GM21447 (cell line): Measurements from ENCODE around the gene SCRN2.
A peak's percentile ranks its signal among the peaks of the same experiment; 100 is the strongest.

Source experiments
- ATAC-seq: cut with Tn5 transposase; IDR thresholded peaks from one replicate; pipeline ENCODE4 v1.9.1; 2021; ENCODE audit not compliant: unreplicated experiment

SCRN2 gene

DNA sequence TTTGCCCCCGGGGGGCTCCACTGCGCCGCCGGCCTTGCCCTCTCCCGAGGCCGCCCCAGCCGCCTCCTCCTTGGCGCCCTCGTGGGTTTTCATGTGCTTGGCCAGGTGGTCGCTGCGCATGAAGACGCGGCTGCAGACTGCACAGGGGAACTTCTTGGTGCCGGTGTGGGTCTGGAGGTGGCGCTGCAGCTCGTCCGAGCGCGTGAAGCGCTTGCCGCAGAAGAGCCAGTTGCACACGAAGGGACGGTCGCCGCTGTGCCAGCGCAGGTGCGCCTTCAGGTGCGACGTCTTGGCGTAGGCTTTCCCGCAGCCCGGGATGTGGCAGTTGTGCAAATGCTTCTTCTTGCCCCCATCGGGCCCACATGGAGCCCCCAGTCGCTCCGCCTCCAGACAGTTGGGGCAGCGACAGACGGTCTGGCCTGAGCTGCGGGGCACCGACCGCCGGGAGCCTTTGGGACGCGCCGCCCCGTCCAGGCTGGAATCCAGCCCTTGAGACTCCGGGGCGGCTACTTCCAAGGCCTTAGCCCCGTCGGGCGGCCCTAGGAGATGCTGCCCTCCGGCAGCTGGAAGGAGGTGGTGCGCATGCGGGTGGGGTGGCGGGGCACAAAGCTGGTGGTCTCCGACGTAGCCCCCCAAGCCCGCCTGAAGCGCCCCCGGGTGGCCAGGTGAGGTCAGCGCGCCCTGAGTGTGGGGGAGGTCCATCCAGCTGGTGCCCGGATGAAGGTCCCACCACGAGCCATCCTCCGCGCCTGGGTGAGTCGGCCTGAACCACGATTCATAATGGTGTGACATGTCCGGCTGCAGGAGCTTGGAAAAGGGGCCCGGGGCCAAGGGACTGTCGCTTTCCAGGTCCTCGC is 6.5 kb upstream of the SCRN2 start:
- no peak for ATAC-seq

DNA sequence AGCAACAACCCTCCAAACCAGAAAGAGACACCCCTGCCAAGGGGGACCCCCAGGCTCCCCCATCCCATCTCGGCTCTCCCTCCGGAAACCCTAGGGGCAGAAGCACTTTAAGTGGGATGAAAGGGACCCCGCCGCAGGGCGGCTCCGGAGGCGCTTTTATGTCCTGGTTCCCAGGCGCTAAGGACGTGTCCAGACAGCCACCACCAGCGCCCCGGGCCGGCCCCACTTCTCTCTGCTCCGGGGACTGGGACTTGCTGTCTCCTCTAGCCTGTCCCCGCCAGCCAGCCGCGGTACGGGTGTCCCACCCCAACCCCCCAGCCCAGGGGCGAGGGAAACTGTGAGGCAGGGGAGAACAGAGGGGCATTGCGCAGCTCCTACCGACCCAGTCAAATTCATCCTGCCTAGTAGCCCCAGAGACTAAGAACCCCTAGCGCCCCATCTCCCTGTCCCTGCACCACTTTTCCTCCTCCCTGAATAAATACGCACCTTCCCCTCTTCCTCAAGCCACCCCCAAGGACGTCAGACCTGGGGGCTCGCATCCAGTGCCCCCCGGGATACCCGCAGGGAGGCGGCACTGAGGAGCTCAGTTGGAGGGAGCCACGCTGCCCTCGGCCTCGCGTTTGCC is 5.8 kb upstream of the SCRN2 start:
- ATAC-seq, result no peak

DNA sequence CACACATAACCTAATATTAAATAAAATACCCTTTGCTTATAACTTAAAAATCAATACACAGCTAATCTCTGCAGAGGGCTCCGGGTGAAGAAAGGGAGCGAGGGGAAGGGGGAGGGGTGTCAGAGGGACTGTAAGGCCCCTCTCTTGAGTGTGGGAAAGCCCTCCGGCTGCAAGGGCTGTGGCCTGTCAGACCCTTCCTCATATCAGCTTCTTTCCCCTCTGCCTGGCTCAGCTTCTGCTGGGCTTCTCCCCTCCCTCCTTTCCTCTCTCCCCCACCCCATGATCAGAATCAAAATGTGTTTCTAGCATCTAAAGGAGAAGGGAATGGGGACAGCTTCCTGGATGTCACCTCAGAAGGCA is 4.6 kb upstream of the SCRN2 start:
- no peak for ATAC-seq

DNA sequence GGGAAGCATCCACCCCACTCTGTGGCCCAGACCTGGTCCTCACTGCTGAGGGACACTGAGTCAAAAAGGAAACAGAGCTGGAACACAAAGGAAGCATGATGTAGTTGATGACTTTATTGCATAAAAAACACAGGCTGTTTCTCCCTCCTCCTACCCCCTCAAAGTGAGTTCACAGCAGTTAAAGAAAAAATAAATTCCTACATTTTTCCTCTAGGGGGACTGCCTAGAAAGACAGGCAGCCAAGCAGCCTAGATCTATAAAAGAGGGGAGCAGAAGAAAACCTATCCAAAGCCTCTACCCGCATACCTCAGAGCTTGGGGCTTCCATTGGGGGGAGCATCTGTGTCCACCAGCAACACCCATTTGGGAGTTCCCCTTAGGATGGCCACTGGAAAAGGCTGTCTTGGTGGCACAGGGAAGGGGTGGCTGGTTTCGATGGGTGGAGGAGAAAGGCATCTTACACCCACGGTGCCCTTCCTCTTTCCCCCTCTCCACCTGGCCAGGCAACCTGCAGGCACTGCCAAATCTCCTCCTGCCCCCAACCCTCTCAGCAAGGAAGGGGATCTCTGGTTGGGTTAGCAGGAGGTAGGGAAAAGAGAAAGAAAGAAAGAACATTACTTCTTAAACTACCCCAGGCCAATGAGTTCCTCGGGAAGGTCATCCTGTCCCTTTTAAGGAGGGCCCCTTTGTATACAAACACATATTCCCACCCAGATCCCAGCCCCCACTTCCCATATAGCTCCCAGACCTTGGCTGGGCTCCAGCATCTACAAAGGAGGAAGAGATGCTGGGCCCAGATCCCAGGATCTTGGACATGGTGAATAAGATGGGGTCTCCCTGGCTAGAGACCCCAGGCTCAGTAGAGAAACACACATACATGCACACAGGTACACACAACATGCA is 4.0 kb upstream of the SCRN2 start:
- ATAC-seq, result no peak

DNA sequence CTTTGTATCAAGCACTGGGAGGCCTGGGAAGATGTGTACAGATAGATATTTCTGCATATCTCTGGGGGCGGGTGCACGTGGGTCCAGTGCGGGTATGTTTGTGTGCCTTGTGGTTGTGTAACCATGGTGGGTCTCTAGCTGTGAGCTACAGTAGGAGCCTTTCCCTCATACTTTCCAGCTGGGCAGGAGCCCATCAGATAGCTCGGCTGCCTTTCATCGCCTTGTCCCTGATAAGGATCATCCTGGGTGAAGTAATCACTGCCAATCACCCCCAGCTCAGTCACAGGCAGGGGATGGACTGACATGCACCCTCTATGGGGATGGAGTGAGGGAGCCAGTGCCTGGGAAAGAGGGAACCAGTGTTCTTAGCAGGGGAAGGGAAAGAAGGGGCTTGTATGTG is 3.2 kb upstream of the SCRN2 start:
- no peak for ATAC-seq

DNA sequence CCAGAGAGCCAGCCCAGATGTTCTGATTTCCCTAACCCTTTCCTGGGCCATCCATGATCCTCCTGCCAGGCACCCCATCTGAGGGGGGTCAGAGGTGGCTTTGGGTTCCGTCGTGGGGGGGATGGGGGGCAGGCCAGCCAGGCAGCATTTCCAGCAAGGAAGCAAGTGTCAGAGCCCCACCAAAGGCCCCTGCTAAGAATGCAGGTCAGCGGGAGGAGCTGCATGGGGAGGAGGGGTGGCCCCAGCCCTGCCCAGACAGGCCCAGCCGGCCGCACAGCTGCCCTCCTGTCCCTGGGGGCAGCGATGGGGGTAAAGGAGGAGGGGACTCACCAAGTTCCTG is 2.3 kb upstream of the SCRN2 start:
- no peak for ATAC-seq

DNA sequence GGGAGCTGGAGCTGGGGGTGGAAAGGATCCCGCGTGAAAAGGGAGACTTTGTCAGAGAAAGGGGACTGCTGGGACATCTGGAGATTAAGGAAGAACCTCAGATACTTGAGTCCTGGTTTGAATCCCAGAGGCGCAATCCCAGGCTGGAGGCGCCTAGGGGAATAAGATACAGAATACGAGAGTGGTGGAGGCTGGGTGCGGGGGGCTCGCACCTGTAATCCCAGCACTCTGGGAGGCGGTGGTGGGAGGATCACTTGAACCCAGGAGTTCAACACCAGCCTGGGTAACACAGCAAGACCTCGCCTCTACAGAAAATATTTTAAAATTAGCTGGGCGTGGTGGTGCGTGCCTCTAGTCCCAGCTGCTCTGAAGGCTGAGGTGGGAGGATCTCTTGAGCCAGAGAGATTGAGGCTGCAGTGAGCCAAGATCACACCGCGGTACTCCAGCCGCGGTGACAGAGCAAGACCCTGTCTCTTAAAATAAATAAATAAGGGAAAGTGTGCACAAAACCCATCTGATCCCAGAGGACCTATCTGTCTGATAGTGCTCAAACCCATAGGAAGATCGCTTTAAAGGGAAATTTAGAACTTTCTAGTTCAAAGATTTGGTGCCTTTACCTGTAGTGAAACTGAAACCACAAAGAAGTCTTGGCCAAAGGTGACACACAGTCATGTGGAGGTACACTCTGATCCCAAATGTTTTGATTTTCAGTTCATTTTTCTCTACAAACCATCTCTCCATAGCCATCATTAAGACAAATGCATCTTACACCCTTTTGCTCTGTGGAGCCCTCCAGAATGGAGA is 617 bp upstream of the SCRN2 start:
- no peak for ATAC-seq

DNA sequence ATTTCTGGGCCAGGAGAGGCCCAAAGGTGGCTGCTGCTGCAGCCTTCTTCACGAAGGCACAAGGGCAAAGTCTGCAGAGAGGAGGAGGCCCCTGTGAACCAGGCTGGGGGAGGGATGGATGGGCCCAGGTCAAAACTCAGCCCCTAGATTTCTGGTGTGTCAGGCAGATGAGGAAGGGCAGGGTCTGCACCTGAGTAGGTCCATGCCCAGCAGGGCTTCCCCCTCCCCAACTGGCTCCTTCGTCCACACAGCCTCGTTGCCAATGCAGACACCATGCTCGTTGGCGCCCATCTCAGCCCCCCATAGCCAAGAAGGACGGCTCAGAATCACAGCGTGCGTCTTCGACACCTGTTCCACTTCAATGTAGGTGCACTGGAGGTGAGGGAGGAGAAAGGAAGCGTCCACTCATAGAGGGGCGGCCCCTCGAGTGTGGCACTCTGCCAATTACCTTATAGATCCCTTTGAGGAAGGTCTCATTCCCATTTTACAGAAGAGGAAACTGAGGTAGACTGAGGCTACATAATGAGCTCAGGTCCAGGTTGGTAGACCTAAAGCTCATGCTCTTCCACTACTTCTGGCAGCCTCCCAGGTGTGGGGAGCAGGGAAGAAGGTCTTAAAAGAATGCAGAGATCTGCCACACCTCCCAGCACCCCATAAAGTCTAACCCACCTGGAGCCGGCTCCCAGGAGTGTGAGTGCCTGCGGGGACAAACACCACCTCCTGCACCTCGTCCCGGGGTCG is 902 bp downstream of the SCRN2 start:
- no peak for ATAC-seq

DNA sequence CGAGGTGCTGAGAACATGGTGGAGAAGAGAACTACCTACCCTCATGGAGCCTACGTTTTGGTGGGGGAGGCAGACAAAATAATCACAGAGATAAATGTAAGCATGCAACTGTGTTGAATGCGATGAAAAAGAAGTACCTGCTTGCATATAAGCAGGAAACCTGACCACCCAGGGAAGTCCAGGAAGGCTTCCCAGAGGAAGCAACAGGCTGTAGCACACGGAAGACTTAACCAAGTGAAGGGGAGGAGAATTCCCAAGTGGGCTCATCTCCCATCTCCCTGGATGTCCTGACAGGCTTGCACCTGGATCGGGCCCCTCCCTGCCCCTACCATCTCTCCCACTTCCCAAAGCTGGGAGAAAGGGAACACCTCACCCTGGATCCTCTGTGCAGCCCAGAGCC is 2.0 kb downstream of the SCRN2 start:
- no peak for ATAC-seq

DNA sequence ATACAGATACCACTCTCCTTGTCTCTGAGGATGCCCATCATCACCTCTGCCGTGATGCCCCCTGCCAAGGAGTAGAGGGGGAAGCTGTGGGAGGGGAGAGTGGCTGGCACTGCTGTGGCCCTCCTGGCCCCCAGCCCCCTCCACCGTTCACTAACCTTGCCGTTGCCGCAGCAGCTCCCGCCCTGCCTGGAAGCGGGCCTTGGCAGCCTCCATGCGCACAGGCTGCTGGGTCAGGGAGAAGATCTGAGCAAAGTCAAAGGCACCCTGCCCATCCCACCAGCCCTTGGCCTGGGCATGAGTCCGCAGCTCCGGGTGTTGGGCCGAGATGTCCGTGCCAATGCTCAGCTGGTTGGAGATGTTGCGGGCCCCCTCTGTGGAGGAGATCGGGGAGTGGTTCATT is 2.4 kb downstream of the SCRN2 start:
- no peak for ATAC-seq

DNA sequence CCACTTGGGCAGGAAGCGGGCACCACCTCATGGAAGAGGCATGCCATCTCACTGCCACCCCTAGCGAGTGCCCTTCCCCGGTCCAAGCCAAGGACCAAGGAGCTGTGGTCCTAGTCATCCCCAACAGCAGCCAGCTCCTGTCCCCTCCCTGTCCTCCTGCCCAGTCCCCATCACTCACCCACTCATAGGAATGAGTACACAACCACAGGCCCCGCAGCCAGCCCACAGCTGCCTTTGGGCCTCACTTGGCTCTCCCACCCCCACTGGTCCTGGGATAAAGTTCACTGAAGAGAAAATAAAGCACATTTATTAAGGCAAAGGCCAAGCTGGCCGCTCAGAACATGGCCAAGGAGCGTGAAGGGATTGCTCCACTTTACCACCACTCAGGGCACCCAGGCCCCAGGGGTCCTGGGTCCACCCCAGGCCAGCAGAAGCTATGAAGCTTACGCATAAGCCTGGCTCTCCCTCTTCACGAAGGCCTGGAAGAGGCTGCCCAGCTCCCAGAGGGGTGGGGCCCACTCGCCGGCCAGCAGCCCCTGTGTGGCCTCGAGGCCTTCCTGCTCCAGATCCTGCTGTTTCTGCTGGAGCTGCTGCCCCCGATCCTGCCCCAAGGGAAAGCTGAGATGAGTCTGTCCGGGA is 3.6 kb downstream of the SCRN2 start:
- no peak for ATAC-seq

DNA sequence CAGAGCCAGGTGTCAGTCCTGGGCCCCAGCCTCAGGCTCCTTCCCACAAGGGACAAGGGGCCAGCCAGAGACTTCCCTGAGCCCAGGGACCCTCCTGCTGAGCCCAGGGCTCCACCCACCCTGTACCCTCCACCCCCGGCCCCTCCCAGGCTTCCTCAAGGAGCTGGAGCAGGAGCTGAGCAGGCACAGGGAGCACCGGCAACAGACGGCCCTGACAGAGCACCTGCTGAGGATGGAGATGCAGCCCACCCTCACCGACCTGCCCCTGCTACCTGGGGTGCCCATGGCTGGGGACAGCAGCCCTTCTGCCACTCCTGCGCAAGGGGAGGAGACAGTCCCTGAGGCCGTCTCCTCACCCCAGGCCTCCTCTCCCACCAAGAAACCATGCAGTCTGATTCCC is 4.5 kb downstream of the SCRN2 start:
- ATAC-seq, result no peak

DNA sequence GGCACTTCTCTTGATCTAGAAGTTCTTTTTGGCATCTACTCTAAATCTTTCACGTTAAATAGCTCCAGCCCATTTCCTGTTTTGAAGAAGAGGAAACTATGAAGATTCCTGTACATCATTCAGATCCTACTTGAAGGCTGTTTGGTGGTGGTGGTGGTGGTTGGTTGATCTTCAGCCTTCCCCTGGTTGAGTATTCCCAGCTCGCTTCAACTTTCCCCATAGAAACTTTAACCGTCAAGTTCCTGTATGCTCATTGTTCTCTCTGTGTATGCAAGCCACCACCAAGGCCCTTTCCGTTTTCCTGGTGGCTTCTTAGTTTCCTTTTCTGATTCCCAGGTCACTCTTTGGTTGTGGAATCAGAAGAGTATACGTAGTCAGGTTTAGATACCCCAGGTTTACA is 6.3 kb downstream of the SCRN2 start:
- no peak for ATAC-seq

DNA sequence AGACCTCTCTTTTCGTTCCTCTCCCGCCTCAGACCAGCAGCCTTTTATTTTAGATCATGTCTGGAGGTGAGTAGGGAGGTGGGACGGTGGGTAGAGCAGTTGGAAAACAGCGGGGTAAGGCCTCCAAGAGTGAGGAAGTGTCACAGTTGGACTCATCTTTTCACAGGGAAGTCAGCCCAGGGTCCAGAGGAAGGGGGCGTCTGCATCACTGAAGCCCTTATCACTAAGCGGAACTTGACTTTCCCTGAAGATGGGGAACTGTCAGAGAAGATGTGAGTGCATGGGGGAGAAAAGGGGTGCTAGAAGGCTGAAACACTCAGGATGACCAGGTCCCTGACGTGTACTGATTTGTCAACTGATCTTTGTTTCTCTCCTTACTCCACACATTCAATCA is 9.1 kb downstream of the SCRN2 start:
- no peak for ATAC-seq

DNA sequence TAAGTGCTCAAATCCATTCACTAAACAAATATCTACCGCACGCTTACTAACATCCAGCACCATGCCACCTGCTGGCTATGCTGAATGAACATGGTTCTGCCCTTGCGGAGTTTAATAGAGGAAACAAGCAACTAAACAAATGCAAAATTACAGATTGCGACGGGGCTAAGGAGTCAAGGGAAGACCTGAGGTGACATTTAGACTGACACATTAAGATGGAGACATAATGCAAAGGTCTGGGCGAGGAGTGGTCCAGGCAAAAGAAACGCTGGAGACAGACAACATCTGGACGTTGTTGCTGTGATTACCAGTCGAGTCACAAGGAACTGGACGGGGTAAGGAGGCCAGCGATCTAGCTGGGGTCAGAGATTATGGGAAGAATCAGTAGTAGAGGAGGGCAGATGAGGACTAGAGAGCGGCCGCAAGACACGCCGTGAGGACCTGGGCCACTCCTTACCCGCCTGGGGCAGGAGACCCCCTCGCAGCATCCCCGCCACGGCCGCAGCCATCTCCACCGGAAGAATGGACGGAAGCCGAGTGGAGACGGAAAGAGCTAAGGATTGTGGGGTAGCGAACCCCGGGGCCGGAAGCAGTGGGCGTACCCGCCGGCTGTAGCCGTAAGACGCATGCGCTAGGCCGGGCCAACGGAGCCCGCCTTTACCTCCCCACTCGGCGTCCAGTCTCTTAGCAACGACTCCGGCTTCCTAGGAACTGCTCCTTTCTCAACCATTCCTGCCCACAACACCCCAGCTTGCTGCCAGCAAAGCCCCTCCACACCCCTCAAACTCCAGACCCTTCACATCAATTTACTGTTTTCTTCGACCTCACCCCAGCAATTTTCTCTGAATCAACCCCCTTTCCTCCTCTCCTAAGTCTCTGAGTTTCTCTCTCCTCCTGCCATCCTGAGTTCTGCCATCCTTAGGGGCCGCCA is 9.8 kb downstream of the SCRN2 start, which contains the start of the genes LRRC46 and MRPL10:
LRRC46 (plus strand) TSS at position 668 of the 931 bp plus-strand sequence. CDS start 320 bp downstream, outside the sequence.
MRPL10 (minus strand) TSS at position 539 of the 931 bp plus-strand sequence; CDS start at position 509, 30 bp downstream.
- ATAC-seq, result peak; percentile 86

DNA sequence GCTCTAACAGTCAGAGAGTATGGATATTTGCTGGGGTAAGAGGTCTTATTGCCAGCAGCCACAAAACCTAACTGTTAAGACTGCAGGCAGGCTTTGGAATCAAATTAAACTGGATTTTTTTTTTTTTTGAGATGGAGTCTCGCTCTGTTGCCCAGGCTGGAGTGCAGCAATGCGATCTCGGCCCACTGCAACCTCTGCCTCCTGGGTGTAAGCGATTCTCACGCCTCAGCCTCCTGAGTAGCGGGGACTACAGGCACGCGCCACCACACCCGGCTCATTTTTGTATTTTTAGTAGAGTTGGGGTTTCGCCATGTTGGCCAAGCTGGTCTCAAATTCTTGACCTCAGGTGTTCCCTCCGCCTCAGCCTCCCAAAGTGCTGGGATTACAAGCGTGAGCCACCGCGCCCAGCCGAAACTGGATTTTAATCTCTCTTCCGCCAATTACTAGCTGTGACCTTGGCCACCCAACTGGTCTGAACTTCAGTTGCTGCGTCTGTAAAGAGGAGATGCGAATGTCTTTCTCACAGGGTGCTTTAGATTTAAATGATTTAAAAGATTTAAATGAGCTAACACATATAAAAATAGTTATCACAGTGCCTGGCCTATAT is 10.6 kb downstream of the SCRN2 start:
- no peak for ATAC-seq

DNA sequence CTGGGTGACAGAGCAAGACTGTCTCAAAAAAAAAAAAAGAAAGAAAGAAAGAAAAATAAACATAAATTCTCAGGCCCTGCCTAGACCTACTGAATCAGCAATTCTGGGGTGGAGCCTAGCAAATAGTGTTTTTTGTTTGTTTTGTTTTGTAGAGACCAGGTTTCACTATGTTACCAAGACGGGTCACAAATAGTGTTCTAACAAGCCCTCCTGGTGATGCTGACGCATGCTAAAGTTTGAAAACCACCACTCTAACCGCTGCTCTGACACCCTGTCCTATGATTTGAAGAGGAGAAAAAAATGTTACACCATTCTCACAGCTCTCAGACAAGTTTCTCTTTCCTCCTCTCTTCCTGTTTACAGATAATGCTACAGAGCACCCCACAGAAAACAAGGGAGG is 11.2 kb downstream of the SCRN2 start:
- no peak for ATAC-seq

DNA sequence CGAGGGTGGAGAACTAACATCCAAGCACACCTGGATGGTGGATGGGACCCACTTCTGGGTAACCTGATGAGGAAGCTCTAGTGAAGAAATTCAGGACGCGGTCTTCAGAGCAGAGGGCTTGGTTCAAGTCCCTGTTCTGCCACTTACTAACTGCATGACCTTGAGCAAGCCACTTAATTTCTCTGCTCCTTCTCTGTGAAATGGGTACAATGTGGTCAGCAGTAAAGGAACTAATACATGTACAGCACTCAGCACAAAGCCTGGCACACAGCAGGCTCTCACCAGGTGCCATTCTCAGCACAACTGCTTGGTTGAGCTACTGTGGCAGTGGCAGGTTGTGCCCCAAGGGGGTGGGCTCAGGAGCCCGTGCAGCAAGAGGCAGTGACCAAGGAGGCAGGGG is 17.6 kb downstream of the SCRN2 start:
- no peak for ATAC-seq
